Choroid plexus epithelial cell (primary cell): Measurements from ENCODE around the gene CCNE1.
A peak's percentile ranks its signal among the peaks of the same experiment; 100 is the strongest.

Experiments used
- DNase-seq: peaks from one replicate; pipeline ENCODE4 v3.0.0-alpha.2; 2010; ENCODE audit warnings: low read depth
- H3K4me3 ChIP-seq: 2 replicates; pipeline ENCODE4 v1.5.1; 2011; ENCODE audit warnings: low read depth, mild to moderate bottlenecking, control low read depth, low read length, moderate library complexity
- CTCF ChIP-seq: conservative IDR thresholded peaks from 2 replicates; pipeline ENCODE4 v1.5.1; 2011; ENCODE audit warnings: low read depth, mild to moderate bottlenecking, control low read depth, inconsistent platforms, low read length, moderate library complexity

CCNE1 gene

DNA sequence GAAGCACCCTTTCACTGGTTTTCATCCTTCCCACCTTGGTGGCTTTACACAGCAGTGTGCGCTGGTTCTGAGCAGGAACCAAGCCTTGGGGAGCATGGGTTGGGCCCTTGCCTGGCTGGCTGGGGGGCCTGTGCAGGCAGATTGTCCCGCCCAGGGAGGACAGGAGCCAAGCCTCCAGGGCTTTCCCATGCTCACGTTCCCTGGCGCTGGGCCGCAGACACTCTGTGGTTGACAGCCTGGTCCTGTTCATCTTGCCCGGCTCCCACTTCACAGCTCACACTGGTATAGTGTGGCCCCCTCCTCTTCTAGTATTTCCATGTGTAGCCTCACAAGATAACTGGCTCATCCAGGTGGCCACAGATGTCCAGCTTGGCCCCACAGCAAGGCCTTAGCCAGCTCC is 4.6 kb upstream of the CCNE1 start:
- no peak for TF ChIP-seq CTCF
- H3K4me3 ChIP-seq: no peak overlapping the region
- DNase-seq: no peak

GRCh38 chr19:29807870-29808405 is 3.9 kb upstream of the CCNE1 start:
- no peak overlapping the region for H3K4me3 ChIP-seq
- TF ChIP-seq CTCF: no peak

DNA sequence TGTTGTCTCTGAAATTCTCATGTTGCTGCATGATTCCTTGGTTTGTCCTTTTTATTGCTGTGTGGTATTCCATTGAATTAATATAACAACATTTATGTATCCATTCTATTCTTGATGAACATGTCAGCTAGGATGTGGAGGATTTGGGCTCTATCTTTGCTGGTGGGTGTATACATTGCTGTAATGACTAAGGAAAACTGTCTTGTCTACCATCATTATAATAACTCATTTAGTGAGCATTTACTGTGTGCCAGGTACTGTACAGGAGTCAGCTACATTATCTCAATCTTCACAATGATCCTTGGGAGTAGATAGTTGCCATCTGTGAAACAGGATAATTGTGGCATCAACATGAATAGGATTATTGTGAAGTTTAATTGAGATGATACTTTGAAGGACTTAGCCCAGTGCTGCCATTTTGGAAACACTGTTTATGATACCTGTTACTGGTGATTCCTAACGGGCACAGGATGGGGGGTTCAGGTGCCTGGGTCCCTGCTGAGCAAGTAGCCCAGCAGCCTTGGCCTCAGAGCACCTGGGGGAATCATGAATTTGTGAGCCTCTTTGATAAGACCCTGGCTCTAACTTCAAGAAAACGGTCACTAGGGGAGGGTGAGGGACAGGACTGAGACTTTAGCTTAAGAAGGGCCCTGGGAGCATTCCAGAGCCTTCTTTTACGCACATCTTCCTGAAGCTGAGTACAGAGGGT is 1.8 kb upstream of the CCNE1 start:
- no peak for DNase-seq
- H3K4me3 ChIP-seq: no peak overlapping the region
- no peak for TF ChIP-seq CTCF

More at GRCh38 chr19:29807870-29808405, 3.9 kb upstream of the CCNE1 start:
- DNase-seq: no peak

GRCh38 chr19:29810504-29810871 is 1.3 kb upstream of the CCNE1 start:
- DNase-seq: peak; percentile 45
- H3K4me3 ChIP-seq: no peak overlapping the region
- no peak for TF ChIP-seq CTCF

GRCh38 chr19:29812080-29812880 is 489 bp downstream of the CCNE1 start:
- no peak for DNase-seq
- H3K4me3 ChIP-seq: peak overlapping the region; percentile 57
- no peak for TF ChIP-seq CTCF

- TF ChIP-seq CTCF: no peak
- peak overlapping the region; percentile 57 for H3K4me3 ChIP-seq
- no peak for DNase-seq
These were observed 1.1 kb downstream of the CCNE1 start for GRCh38 chr19:29812881-29813275.
